22Rv1 (cell line): ENCODE data around the gene COA3.
A peak's percentile ranks its signal among the peaks of the same experiment; 100 is the strongest.

Experiments used
- H3K27ac ChIP-seq: fragments of 450-650 bp; 2 replicates; pipeline ENCODE4 v1.5.1; 2017
- ZFX ChIP-seq: fragments of 450-650 bp; IDR thresholded peaks from 2 replicates; pipeline ENCODE4 v1.6.1; 2017; ENCODE audit warnings: antibody characterized with exemption, borderline replicate concordance
- TF ChIP-seq, protein P1 (sequence below): fragments of 450-650 bp; IDR thresholded peaks from 2 replicates; pipeline ENCODE4 v1.5.1; 2017; ENCODE audit warnings: mild to moderate bottlenecking

The COA3 gene

GRCh38 chr17:42780851-42781638 is 17.5 kb downstream of the COA3 start:
- peak overlapping the region; percentile 51 for H3K27ac ChIP-seq
- no peak for TF ChIP-seq ZFX
- TF ChIP-seq, protein P1, sequence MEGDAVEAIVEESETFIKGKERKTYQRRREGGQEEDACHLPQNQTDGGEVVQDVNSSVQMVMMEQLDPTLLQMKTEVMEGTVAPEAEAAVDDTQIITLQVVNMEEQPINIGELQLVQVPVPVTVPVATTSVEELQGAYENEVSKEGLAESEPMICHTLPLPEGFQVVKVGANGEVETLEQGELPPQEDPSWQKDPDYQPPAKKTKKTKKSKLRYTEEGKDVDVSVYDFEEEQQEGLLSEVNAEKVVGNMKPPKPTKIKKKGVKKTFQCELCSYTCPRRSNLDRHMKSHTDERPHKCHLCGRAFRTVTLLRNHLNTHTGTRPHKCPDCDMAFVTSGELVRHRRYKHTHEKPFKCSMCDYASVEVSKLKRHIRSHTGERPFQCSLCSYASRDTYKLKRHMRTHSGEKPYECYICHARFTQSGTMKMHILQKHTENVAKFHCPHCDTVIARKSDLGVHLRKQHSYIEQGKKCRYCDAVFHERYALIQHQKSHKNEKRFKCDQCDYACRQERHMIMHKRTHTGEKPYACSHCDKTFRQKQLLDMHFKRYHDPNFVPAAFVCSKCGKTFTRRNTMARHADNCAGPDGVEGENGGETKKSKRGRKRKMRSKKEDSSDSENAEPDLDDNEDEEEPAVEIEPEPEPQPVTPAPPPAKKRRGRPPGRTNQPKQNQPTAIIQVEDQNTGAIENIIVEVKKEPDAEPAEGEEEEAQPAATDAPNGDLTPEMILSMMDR, result no peak

DNA sequence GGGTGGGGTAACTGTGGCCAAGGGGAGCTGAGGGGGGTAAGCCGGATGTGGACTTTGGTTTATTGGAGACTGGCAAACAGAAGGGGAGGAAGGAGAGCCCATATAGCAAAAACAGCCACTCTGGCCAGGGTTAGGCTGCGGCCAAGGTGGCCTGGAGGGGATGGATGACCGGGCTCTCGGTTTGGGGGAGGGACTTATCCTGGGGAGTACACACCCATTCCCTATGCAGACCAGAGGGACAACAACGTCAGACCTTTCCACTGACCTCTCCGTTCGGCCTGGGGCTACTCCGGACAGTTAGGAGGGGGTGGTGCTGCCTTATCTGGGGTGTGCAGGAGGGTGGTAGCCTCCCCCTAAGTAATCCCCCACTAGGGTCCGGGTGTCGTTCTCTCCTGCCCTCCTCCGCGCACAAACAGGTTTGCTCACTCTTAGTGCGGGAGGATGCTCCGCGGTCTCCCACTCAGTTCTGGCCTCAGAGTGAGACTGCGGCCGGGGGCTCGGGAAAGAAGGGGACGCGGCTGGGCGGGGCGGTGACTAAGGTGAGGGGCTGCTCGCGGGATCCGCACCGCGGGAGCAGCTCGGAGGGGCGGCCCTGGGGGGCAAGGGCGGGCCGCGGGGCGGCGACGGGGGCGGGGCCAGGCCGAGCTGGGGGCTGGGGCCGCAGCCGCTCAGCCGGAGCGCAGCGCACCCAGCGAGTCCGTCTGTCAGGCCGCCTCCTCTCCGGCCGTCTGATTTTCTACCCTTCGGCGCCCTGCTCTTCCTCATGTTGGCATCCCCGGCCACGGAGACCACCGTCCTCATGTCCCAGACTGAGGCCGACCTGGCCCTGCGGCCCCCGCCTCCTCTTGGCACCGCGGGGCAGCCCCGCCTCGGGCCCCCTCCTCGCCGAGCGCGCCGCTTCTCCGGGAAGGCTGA is 18.3 kb downstream of the COA3 start, which contains the start of gene WNK4:
Gene WNK4, plus strand, starts transcription at position 675 of the 915 bp plus-strand sequence. Its CDS starts 89 bp downstream, at position 764.
- peak within 1 kb of the TSS; percentile 51 for H3K27ac ChIP-seq
- no peak for TF ChIP-seq ZFX
- TF ChIP-seq, protein P1, result no peak

DNA sequence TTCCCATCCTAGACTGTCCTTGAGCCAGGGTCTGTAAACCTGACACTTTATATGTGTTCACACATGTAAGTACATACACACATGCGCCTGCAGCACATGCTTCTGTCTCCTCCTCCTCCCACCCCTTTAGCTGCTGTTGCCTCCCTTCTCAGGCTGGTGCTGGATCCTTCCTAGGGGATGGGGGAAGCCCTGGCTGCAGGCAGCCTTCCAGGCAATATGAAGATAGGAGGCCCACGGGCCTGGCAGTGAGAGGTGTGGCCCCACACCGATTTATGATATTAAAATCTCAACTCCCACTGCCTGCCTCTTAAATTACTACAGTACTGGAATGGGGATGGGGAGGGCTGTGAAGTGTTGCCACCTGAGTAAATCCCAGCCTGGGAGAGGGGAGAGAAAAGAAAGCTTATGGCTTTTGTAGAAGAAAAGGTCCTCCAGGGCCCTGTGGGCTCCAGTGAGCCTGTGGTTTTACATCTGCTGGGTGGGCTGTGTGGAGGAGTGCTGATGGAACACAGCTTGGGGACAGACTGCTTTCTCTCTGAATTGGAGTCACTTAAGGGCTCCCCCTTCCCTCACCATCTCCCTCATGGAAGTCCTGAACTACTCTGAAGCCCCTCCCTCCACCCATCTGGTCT is 19.1 kb downstream of the COA3 start:
- TF ChIP-seq ZFX, result no peak
- TF ChIP-seq, protein P1, result no peak
- H3K27ac ChIP-seq, result peak overlapping the region; percentile 51

DNA sequence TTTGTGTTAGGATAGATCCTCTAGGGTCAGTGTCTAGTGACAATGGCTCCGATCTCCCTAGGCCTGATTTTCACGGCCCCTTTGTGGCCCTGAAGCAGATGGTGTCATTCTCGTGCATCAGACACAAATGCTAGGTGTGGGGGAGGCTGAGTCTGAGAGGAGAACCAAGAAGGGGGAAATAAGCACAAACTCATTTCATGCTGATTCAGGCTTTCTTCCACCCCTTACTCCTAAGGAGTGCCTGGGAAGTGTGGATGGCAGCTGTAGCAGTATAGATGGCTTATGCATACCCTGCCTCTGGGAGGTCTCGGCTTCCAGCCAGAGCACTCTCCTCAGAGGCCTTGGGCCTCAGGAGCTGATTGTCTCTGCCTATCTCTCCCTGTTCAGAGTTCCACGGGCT is 19.9 kb downstream of the COA3 start:
- TF ChIP-seq ZFX, result no peak
- TF ChIP-seq, protein P1, result no peak
- H3K27ac ChIP-seq, result peak overlapping the region; percentile 51; the same call in 1 of the 2 replicates

GRCh38 chr17:42775534-42776098 is 22.9 kb downstream of the COA3 start:
- TF ChIP-seq, protein P1, result no peak
- TF ChIP-seq ZFX, result no peak
- H3K27ac ChIP-seq, result no peak overlapping the region

GRCh38 chr17:42774066-42774745 is 24.3 kb downstream of the COA3 start:
- TF ChIP-seq, protein P1, result no peak
- TF ChIP-seq ZFX, result no peak
- peak overlapping the region; percentile 58; the same call in 1 of the 2 replicates for H3K27ac ChIP-seq
